Loucy (cell line): ENCODE measurements around the gene TECTB.

Experiments used
- H2AFZ ChIP-seq: fragments of 200-600 bp; sonication (generic); 2 replicates; pipeline ENCODE4 v1.6.0; 2016; ENCODE audit warnings: antibody characterized with exemption, mild to moderate bottlenecking, low read length, moderate library complexity
- H3F3A ChIP-seq: fragments of 200-600 bp; 2 replicates; pipeline ENCODE4 v1.6.0; 2016; ENCODE audit warnings: antibody characterized with exemption, low read depth, mild to moderate bottlenecking
- H3K27me3 ChIP-seq: fragments of 200-600 bp; sonication (generic); 2 replicates; pipeline ENCODE4 v1.6.1; 2014; ENCODE audit warnings: low read length, mild to moderate bottlenecking; ENCODE audit not compliant: insufficient read depth, poor library complexity, severe bottlenecking
- H3K36me3 ChIP-seq: fragments of 200-600 bp; sonication (generic); 2 replicates; pipeline ENCODE4 v1.6.1; 2016; ENCODE audit warnings: low read length; ENCODE audit not compliant: insufficient read depth
- H3K4me1 ChIP-seq: fragments of 200-600 bp; sonication (generic); 2 replicates; pipeline ENCODE4 v1.5.1; 2014; ENCODE audit warnings: low read length, mild to moderate bottlenecking; ENCODE audit not compliant: insufficient read depth, poor library complexity, severe bottlenecking
- H3K4me2 ChIP-seq: fragments of 200-600 bp; sonication (generic); 2 replicates; pipeline ENCODE4 v1.6.0; 2014; ENCODE audit warnings: antibody characterized with exemption, low read length, low read depth, mild to moderate bottlenecking; ENCODE audit not compliant: poor library complexity, severe bottlenecking
- H3K4me3 ChIP-seq: fragments of 200-600 bp; sonication (generic); 2 replicates; pipeline ENCODE4 v1.5.1; 2014; ENCODE audit warnings: low read length, mild to moderate bottlenecking, mixed read lengths; ENCODE audit not compliant: poor library complexity, severe bottlenecking
- H3K79me2 ChIP-seq: fragments of 200-600 bp; sonication (generic); 2 replicates; pipeline ENCODE4 v1.6.1; 2014; ENCODE audit warnings: low read length; ENCODE audit not compliant: insufficient read depth
- H3K9ac ChIP-seq: fragments of 200-600 bp; sonication (generic); 2 replicates; pipeline ENCODE4 v1.6.0; 2014; ENCODE audit warnings: mild to moderate bottlenecking, low read depth, low read length, moderate library complexity; ENCODE audit not compliant: poor library complexity, severe bottlenecking
- H3K9me2 ChIP-seq: fragments of 200-600 bp; sonication (generic); replicated peaks from 2 replicates; pipeline ENCODE4 v1.6.1; 2016; ENCODE audit warnings: low read depth, low read length, mixed read lengths
- H3K9me3 ChIP-seq: fragments of 200-600 bp; sonication (generic); 2 replicates; pipeline ENCODE4 v1.6.1; 2014; ENCODE audit warnings: mild to moderate bottlenecking, antibody characterized with exemption, low read length, low read depth; ENCODE audit not compliant: insufficient read depth
- H4K20me1 ChIP-seq: fragments of 200-600 bp; sonication (generic); 2 replicates; pipeline ENCODE4 v1.6.0; 2014; ENCODE audit warnings: antibody characterized with exemption, low read length, mild to moderate bottlenecking; ENCODE audit not compliant: insufficient read depth, poor library complexity, severe bottlenecking
- CTCF ChIP-seq: fragments of 200-600 bp; sonication (generic); conservative IDR thresholded peaks from 2 replicates; pipeline ENCODE4 v1.5.1; 2014; ENCODE audit warnings: mild to moderate bottlenecking, antibody characterized with exemption, low read length
- EZH2phosphoT487 ChIP-seq: fragments of 200-600 bp; IDR thresholded peaks from 2 replicates; pipeline ENCODE4 v1.6.1; 2018; ENCODE audit warnings: antibody characterized with exemption, mild to moderate bottlenecking, moderate library complexity, borderline replicate concordance

The TECTB gene

GRCh38 chr10:112271982-112272381 lies 11.2 kb upstream of the TECTB start:
- H3F3A ChIP-seq: no peaks in the 10 kb centered on the region
- no peaks in the 10 kb centered on the region for H3K36me3 ChIP-seq
- no peaks in the 10 kb centered on the region for H3K4me1 ChIP-seq
- no peak overlapping the region for H3K4me2 ChIP-seq
- H3K79me2 ChIP-seq: no peaks in the 10 kb centered on the region
- H3K4me3 ChIP-seq: no peak overlapping the region
- TF ChIP-seq CTCF (no peak), EZH2phosphoT487 (no peak)
- no peaks in the 10 kb centered on the region for H3K27me3 ChIP-seq
- H3K9ac ChIP-seq: no peak overlapping the region
- no peak overlapping the region for H2AFZ ChIP-seq
- H3K9me3 ChIP-seq: no peaks in the 10 kb centered on the region
- no peaks in the 10 kb centered on the region for H3K9me2 ChIP-seq
- H4K20me1 ChIP-seq: no peaks in the 10 kb centered on the region

GRCh38 chr10:112274831-112275230 lies 8.4 kb upstream of the TECTB start:
- no peaks in the 10 kb centered on the region for H3K9me2 ChIP-seq
- H3K9me3 ChIP-seq: no peaks in the 10 kb centered on the region
- H3K4me3 ChIP-seq: no peak overlapping the region
- TF ChIP-seq CTCF: no peak
- no peak for TF ChIP-seq EZH2phosphoT487
- no peak overlapping the region for H2AFZ ChIP-seq
- no peaks in the 10 kb centered on the region for H3K36me3 ChIP-seq
- no peak overlapping the region for H3K4me2 ChIP-seq
- H3F3A ChIP-seq: no peaks in the 10 kb centered on the region
- H3K27me3 ChIP-seq: no peaks in the 10 kb centered on the region
- H3K4me1 ChIP-seq: no peaks in the 10 kb centered on the region
- no peaks in the 10 kb centered on the region for H4K20me1 ChIP-seq
- no peaks in the 10 kb centered on the region for H3K79me2 ChIP-seq
- H3K9ac ChIP-seq: no peak overlapping the region

- Histone ChIP-seq H3K9me2 (no peaks in the 10 kb centered on the region), H4K20me1 (no peaks in the 10 kb centered on the region), H3K36me3 (no peaks in the 10 kb centered on the region), H2AFZ (no peak overlapping the region), H3F3A (no peaks in the 10 kb centered on the region), H3K4me2 (no peak overlapping the region), H3K9me3 (no peaks in the 10 kb centered on the region), H3K27me3 (no peaks in the 10 kb centered on the region), H3K4me1 (no peaks in the 10 kb centered on the region), H3K9ac (no peak overlapping the region), H3K79me2 (no peaks in the 10 kb centered on the region), H3K4me3 (no peak overlapping the region)
- TF ChIP-seq CTCF (no peak), EZH2phosphoT487 (no peak)
These were observed 7.5 kb upstream of the TECTB start for GRCh38 chr10:112275512-112276245.
